Right lobe of liver (tissue), 4 donors: ENCODE data around the gene MED12L.

Source experiments
- POLR2A ChIP-seq: fragments of 450-650 bp; IDR thresholded peaks from one replicate; pipeline ENCODE4 v1.6.1; 2017; ENCODE audit warnings: antibody characterized with exemption, mild to moderate bottlenecking
- TF ChIP-seq, protein P1 (sequence below), 4 donors: fragments of 200-600 bp in 3 of 4; fragments of 450-650 bp in 1 of 4; IDR thresholded peaks; one replicate each; pipeline versions ENCODE4 v1.5.1 to v1.8.0; 2016 to 2022; ENCODE audit warnings: antibody characterized with exemption in 4 of 4, mild to moderate bottlenecking in 2 of 4
- donor health status: DM: no; HTN: no; CAD: no.
- donor health status: DM: no; HTN: no; CAD: no.
- donor health status: DM: no; HTN: yes; CAD: no.

DNA sequence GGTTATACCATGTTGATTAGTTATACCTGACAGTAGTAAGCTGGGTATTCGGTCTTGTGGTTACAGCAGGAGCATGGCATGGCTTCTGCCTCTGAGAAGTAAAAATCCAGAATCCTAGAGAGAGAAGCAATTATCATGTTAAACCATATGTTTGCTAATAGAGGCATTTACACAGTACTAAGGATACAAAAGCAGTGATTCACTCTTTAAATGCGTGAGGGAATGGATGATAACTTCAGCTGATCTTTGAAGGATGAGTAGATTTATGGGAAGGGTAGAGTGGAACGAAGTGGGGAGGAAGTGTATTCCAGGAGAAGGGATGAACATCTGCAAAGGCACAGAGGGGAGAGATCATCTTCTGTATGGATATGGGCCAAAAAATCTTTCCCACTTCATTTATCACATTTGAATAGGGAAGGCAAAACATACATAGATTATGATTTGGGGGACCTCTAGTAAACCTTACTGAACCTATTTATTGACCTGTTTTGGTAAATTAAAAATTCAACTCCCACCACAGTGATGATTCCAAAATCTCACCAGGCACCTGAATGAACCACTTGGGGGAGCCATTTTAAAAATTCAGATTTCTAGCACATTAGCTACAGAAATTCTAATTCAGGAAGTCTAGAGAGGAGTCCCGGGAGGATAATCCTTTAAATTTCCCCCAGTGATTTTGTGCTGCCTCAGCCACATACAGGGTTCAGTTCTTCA is 340.3 kb downstream of the MED12L start:
- TF ChIP-seq, protein P1, sequence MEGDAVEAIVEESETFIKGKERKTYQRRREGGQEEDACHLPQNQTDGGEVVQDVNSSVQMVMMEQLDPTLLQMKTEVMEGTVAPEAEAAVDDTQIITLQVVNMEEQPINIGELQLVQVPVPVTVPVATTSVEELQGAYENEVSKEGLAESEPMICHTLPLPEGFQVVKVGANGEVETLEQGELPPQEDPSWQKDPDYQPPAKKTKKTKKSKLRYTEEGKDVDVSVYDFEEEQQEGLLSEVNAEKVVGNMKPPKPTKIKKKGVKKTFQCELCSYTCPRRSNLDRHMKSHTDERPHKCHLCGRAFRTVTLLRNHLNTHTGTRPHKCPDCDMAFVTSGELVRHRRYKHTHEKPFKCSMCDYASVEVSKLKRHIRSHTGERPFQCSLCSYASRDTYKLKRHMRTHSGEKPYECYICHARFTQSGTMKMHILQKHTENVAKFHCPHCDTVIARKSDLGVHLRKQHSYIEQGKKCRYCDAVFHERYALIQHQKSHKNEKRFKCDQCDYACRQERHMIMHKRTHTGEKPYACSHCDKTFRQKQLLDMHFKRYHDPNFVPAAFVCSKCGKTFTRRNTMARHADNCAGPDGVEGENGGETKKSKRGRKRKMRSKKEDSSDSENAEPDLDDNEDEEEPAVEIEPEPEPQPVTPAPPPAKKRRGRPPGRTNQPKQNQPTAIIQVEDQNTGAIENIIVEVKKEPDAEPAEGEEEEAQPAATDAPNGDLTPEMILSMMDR (IDR thresholded peaks at IDR 0.05): peak in 3 of 4 donors; percentile 10 to 30 (median 20)
- TF ChIP-seq POLR2A: no peak
